Ramos (cell line): Measurements from ENCODE around the gene KIF22.
"Not testable (repeated sequence)": the region's sequence is repeated elsewhere in the genome, so short reads cannot be mapped to it uniquely, and the experiment has no call there.

Experiments
- in situ Hi-C: fragments of 300-500 bp; cut with MboI; formaldehyde crosslinking; loops from one replicate; pipeline ENCODE4 v1.14.3; 2022; ENCODE audit warnings: low sequenced_read_pairs; ENCODE audit not compliant: unreplicated experiment

The KIF22 gene

GRCh38 chr16:29765167-29766032 is 25.2 kb upstream of the KIF22 start:
- in situ Hi-C loops: no loop called here

- in situ Hi-C loops: no loop called here
Measured at GRCh38 chr16:29766571-29766970, 24.0 kb upstream of the KIF22 start.

DNA sequence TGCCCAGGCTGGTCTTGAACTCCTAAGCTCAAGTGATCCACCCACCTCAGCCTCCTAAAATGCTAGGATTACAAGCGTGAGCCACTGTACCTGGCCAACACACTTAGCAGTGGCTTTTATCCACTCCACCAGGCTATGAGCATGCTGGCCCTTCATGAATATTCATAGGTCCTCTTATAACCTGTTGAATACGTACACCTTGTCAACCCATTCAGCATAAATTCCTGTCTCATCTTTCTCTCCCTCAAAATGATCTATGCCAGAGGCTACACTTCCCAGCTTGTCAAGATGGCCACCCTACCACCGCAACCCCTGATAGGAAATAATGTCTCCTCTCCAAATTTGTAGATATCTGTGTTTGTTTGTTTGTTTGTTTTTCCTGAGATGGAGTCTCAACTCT is 23.5 kb upstream of the KIF22 start:
- in situ Hi-C loops: no loop called here

DNA sequence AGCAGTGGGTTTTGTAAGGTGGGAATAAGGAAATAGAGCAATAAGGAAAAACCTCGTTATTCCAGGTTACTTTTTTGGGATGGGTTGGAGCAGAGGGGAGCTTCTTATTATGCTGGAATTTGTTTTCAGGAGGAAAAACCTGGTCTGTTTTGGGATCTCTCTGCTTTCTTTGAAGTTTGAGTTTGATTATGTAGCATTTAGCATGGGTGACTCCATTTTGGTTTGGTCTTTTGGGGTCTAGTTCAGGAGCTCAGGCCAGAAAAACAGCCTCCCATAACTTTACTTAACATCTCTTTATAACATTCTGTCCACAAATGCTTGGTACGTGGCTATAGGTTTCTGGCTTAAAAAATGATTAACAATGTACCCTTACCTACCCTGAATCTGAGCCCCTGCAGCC is 21.0 kb upstream of the KIF22 start:
- in situ Hi-C loops: no loop called here

- in situ Hi-C loops: no loop called here
Measured at GRCh38 chr16:29770250-29770929, 20.2 kb upstream of the KIF22 start.

DNA sequence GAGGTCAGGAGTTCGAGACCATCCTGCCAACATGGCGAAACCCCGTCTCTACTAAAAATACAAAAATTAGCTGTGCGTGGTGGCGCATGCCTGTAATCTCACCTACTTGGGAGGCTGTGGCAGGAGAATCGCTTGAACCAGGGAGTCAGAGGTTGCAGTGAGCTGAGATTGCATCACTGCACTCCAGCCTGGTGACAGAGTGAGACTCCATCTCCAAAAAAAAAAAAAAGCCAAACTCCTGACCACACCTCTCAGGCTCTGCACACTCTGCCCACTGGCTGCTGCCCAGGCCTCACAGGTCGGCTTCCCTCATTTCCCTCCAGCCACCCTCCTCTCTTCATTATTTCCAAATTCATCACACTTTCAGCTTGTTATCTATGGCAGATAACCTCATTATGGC is 18.2 kb upstream of the KIF22 start:
- in situ Hi-C loops: not testable (repeated sequence)

- in situ Hi-C loops: no loop called here
Measured at GRCh38 chr16:29774730-29775129, 15.8 kb upstream of the KIF22 start.

- in situ Hi-C loops: no loop called here
Measured at GRCh38 chr16:29775742-29776408, 14.7 kb upstream of the KIF22 start.

GRCh38 chr16:29777576-29778350 is 12.8 kb upstream of the KIF22 start, which contains the start of gene ZG16:
Gene ZG16, plus strand, starts transcription at chr16:29778256. Its CDS starts 1,011 bp downstream, at chr16:29779267.
- in situ Hi-C loops: no loop called here

GRCh38 chr16:29779474-29779873 is 11.1 kb upstream of the KIF22 start:
- in situ Hi-C loops: no loop called here

- in situ Hi-C loops: loop anchor here (10.0 kb wide), 1 partner anchor 79 kb away; no protein-coding TSS in a partner anchor
Measured at GRCh38 chr16:29783094-29783953, 7.2 kb upstream of the KIF22 start.

- in situ Hi-C loops: loop anchor here (10.0 kb wide), 1 partner anchor 79 kb away; no protein-coding TSS in a partner anchor
Measured at GRCh38 chr16:29784157-29784556, 6.4 kb upstream of the KIF22 start.

DNA sequence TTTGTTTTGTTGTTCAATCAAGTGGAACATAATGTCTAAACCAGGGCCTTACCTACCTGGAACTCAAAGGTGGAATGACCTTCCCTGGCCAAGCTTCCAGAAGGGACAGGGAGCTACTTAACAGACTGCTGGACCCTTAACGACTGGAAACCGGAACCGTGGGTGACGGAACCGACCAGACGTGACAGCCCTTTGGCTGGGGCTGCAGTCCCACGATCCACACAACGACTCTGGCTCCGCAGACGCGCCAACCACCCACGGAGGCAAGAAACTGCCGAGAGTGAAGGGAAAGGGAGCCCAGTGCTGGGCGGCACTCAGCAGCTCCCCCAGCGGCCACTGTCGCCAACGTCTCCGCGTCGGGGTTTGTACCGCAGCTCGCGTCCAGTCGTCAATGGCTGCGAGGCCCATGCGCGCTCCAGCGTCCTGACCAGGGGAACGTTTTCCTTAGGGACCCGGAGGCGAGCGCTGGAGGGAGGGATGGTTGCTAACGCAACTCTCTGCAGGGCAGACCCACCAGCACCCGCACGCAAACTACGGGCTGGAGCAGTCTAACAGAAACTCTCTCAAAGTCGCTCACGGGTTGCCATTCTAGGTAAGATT is 5.5 kb upstream of the KIF22 start:
- in situ Hi-C loops: loop anchor here (10.0 kb wide), 1 partner anchor 80 kb away; no protein-coding TSS in a partner anchor

GRCh38 chr16:29787155-29787554 is 3.4 kb upstream of the KIF22 start:
- in situ Hi-C loops: loop anchor here (10.0 kb wide), 1 partner anchor 82 kb away; no protein-coding TSS in a partner anchor

DNA sequence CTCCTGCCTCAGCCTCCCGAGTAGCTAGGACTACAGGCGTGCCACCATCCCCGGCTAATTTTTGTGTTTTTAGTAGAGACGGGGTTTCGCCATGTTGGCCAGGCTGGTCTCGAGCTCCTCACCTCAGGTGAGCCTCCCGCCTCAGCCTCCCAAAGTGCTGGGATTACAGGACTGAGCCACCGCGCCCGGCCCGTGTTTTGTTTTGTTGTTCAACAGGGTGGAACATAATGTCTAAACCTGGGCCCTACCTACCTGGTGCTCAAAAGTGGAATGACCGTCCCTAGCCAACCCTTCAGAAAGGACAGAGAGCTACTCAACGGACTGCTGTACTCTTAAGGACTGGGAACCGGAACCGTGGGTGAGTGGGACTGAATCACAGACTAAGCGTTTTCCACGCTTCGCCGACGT is 772 bp upstream of the KIF22 start:
- in situ Hi-C loops: loop anchor here (10.0 kb wide), 1 partner anchor 85 kb away; no protein-coding TSS in a partner anchor

DNA sequence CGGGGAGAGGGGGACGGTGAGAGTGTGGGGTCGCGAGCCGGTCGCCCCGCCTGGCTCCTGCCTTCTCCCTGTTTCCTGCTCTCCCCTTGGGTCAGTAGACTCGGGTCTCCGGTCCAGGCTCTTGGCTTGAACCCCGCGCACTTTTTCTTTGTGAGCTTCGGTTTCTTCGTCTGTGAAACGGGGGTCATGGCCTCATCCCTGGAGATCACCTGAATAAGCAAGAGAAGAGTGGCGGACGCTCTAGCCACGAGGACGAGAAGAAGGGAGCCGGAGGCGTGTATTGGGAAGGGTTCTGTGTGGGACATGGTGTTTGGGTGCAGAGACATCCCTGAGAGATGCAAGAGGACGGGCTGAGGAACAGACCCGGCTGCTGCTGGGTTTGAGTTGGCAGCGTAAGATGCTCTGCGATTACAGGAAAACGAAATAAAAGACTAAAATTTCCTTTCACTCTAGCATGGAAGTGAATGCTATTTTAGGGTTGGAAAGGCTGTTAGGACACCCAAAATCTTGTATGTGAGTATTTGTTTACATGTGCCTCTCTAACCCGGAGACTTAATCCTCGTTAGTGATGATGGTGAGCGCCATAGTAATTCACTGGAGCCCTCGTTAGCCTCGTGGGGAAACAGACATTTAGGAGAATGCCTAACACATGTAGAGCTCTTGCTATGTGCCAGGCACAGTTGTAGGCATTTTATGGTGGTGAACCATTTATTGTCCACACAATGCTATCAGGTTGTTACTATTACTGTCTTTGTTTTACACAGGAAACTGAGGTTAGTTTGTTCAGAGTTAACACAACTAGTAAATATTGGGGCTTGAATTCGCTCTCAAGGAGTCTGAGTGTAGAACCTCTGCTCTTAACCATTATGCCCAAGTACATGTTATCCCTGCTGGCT is 646 bp downstream of the KIF22 start:
- in situ Hi-C loops: no loop called here
